ENCODE results near the gene NR6A1.

DNA sequence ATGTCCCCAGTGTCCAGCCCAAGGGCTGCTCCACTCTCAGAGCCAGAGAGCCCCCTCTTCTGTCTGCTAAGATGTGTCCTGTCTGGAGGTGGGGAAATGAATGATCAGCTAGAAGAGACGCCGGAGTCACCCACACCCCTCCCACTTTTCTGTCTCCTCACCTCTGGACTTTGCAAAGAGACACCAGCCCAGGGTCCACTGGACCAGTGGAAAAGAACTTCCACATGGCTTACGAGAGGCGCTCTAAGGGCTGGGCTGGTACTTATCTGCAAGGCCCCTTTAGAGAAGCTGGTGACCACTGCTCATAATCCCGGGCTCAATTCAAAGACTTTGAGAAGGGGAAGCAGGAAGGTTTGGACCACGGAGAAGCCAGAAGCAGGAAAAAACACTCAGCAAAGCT is 273.1 kb downstream of the NR6A1 start:
- TF ChIP-seq, protein P1, sequence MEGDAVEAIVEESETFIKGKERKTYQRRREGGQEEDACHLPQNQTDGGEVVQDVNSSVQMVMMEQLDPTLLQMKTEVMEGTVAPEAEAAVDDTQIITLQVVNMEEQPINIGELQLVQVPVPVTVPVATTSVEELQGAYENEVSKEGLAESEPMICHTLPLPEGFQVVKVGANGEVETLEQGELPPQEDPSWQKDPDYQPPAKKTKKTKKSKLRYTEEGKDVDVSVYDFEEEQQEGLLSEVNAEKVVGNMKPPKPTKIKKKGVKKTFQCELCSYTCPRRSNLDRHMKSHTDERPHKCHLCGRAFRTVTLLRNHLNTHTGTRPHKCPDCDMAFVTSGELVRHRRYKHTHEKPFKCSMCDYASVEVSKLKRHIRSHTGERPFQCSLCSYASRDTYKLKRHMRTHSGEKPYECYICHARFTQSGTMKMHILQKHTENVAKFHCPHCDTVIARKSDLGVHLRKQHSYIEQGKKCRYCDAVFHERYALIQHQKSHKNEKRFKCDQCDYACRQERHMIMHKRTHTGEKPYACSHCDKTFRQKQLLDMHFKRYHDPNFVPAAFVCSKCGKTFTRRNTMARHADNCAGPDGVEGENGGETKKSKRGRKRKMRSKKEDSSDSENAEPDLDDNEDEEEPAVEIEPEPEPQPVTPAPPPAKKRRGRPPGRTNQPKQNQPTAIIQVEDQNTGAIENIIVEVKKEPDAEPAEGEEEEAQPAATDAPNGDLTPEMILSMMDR (conservative IDR thresholded peaks at IDR 0.05; ENCODE audit: low read length) = no peak
- TF ChIP-seq EZH2phosphoT487 (IDR thresholded peaks at IDR 0.05; ENCODE audit: borderline replicate concordance, low read depth, low read length) = no peak
